SIG-M5 treated with dmso at 0.1 percent for 504 hours (cell line): ENCODE data around the gene DACT3.

ENCODE experiments used
- DNase-seq: peaks from one replicate; lab custom pipeline; 2025; ENCODE audit not compliant: unreplicated experiment; lab: John Stamatoyannopoulos, UW

Gene DACT3

DNA sequence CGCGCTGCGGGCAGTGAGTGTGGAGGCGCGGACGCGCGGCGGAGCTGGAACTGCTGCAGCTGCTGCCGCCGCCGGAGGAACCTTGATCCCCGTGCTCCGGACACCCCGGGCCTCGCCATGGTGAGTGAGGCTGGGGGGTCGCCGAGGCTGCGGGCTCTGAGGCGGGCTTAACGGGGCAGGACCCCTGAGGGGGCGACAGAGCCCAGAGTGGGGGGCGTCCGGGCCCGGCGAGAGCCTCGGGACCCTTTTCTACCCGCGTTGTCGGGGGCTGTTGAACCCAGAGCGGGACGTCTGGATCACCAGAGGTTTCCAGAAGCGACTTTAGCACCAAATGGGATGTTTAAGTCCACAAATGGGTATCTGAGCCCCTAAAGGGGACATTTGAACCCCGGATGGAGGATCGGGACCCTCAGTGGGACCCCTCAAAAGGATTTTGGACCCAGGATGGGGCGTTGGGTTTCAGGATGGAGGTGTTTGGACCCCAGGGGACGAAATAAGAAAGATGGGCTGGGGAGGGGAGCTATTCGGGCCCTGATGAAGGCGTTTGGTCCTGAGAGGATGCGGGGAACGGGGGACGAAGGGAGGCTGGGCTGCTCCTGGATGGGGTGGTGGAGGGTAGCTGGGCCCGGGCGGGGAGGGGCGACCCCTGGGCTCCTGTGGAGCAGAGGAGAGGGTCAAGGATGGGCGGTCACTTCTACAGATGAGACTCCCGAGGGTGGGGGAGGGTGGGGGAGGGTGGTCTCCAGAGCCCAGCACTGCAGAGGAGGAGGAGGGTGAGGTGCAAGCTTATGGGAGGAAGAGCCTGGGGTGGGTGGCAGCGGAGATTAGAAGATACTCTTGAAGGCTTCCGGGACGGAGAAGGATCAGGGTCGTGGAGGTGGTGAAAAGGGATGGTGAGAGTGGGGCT lies 59.4 kb downstream of the DACT3 start, which contains the start of gene CALM3:
CALM3 (plus strand) TSS at position 13 of the 907 bp plus-strand sequence; CDS start at position 118, 105 bp downstream.
- DNase-seq, result no peak

GRCh38 chr19:46600384-46601317 lies 60.3 kb downstream of the DACT3 start:
- DNase-seq, result peak; percentile 88

GRCh38 chr19:46599716-46600373 lies 61.1 kb downstream of the DACT3 start:
- no peak for DNase-seq

- DNase-seq, result no peak
These were observed 62.5 kb downstream of the DACT3 start for GRCh38 chr19:46598372-46598917.
